Omental fat pad (tissue), 4 donors: ENCODE measurements around the gene WDR17. TPM values are rescaled to one million over a fixed set of nuclear protein-coding genes. Genes with fewer than 3 reads are reported as not detected.

Source experiments
- ATAC-seq: fragments of 150-250 bp; one replicate; pipeline ENCODE4 v1.9.1; 2016; ENCODE audit warnings: mild to moderate bottlenecking, moderate library complexity; ENCODE audit not compliant: low FRiP score
- DNase-seq: peaks from one replicate; pipeline ENCODE4 v3.0.0-alpha.2; 2019; ENCODE audit warnings: low spot score
- total RNA-seq, 4 donors: library from RNA; depleted of rRNA; stranded (reverse); fragments of >200 nt; gene quantifications; one replicate each; pipeline ENCODE4 v1.1.0, GENCODE V29; 2016
- TF ChIP-seq, protein P1 (sequence below), 3 donors: fragments of 450-650 bp; IDR thresholded peaks; one replicate each; pipeline ENCODE4 v1.5.1; 2016 to 2017; ENCODE audit warnings: antibody characterized with exemption in 3 of 3, mild to moderate bottlenecking in 3 of 3, moderate library complexity in 2 of 3

WDR17 gene
- total RNA-seq, 4 donors from 2014 or later = 0.84 to 3.6 (median 3.3) TPM

DNA sequence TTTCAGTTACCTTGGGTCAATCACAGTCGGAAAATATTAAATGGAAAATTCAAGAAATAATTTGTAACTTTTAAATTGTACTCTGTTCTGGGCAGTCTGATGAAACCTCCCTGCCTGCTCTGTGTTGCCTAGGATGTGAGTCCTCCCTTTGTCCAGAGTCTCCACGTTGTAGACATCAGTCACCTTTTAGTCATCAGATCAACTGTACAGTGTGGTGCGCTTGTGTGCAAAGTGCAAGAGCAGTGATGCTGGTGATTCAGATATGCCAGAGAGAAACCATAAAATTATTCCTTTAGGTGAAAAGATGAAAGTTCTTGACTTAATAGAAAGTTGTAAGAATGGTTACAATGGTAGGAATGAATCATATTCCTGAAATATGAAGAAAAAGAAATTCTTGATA, 128.3 kb downstream of the WDR17 start:
- ATAC-seq (no peak), DNase-seq (no peak)
- TF ChIP-seq, protein P1, sequence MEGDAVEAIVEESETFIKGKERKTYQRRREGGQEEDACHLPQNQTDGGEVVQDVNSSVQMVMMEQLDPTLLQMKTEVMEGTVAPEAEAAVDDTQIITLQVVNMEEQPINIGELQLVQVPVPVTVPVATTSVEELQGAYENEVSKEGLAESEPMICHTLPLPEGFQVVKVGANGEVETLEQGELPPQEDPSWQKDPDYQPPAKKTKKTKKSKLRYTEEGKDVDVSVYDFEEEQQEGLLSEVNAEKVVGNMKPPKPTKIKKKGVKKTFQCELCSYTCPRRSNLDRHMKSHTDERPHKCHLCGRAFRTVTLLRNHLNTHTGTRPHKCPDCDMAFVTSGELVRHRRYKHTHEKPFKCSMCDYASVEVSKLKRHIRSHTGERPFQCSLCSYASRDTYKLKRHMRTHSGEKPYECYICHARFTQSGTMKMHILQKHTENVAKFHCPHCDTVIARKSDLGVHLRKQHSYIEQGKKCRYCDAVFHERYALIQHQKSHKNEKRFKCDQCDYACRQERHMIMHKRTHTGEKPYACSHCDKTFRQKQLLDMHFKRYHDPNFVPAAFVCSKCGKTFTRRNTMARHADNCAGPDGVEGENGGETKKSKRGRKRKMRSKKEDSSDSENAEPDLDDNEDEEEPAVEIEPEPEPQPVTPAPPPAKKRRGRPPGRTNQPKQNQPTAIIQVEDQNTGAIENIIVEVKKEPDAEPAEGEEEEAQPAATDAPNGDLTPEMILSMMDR (IDR thresholded peaks at IDR 0.05) = no peak

DNA sequence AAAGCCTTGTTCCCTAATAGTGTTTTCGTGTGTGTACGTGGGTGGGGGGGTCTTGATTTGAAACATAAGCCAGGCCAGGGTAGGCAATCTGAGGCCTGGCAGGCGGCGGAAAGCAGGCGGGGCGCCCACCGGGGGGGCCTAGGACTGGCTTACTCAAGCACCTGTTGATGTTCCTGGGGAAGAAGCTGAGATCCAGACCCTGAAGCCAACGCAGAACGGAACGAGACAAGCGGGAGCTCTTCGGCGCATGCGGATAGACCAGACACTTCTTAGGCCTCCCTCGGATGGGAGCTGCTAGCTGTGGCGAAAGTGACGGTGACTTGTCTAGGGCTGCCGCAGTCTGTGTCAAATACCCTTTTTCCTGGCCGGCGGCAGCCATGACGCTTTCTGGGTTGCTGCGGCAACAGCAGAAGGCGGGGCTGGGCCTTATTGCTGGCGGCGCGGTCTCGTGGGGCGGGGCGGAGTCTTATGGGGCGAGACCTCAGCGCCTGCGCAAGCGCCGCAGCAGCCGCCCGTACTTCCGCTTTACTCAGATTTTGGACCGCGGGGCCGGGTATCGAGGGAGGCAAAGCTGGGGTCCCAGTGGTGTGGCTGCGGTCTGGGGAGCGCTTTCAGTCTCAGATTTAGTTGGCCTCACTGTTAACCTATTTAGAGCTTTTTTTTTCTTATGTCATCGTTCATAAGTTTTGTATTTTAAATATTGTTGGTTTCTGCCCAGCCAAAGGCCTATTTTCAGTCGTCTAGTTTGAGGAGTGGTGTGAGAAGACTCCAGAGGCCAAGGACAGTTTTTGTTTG, 129.7 kb downstream of the WDR17 start, which contains the start of gene SPATA4:
Gene SPATA4 (minus strand): TSS at position 402 of the 795 bp plus-strand sequence. CDS start 23 bp downstream, at position 379.
- TF ChIP-seq, protein P1 (IDR thresholded peaks at IDR 0.05) = no peak
- ATAC-seq (peak; percentile 99), DNase-seq (peak; percentile 80)

DNA sequence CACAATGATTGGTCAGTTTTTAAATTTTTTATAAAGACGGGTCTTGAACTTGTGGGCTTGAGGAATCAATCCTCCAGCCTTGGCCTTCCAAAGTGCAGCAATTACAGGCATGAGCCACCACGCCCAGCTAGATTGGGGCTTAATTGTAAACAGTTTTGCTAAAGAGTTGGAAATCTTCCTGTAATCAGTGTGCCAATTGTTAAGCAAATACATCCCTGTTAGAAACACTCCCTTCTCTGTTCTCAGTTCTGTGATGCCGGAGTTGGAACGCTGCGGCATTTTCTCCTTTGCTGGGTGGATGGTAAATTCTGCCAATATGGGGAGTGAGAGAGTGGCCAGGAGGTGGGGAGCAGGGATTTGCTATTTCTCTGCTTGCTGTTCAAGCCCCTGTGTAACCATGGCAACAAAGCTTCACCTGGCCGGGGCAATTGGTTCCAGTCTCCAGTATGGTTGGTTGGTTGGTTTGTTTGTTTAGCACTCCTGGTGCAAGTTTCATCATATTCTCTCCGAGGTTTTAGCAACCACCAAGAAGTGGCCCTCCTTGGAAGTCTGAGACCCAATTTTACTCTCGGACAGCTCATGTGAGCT, 132.8 kb downstream of the WDR17 start:
- ATAC-seq (no peak), DNase-seq (no peak)
- TF ChIP-seq, protein P1 (IDR thresholded peaks at IDR 0.05) = no peak

DNA sequence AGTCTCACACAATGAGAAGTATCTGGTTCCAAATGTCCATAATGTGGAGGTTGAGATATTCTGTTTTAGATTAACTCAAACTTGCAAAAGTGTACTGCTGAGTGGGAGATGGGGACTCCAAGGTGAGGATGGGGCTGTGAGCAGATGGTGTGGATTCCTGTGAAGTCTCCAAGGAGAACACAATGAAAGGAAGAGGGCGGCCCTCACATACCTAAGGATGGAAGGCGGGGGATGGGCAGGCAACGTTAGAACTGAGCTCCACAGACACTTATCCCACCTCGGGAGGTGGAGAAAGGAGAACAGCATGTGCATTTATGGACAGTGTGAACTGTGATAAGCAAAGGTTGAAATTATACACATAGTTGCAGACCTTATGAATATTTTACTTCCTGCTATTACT, 139.7 kb downstream of the WDR17 start:
- DNase-seq (no peak), ATAC-seq (no peak)
- TF ChIP-seq, protein P1 (IDR thresholded peaks at IDR 0.05) = no peak

DNA sequence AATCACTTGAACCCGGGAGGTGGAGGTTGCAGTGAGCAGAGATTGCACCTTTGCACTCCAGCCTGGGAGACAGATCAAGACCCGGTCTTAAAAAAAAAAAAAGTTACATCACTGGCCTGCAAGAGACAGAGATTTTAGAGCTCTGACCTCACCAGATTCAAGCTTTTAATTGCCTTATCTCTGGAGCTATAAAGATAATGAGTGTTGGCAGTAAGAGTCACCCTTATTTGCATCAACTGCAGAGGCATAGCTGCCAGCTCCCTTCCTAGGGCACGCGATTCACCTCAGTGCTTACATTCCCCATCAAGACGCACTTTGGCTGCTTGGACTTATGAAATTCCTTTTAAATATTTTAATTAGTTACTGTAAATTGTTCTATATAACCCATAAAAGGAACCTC, 142.2 kb downstream of the WDR17 start:
- TF ChIP-seq, protein P1 (IDR thresholded peaks at IDR 0.05) = no peak
- ATAC-seq = no peak
- no peak for DNase-seq

DNA sequence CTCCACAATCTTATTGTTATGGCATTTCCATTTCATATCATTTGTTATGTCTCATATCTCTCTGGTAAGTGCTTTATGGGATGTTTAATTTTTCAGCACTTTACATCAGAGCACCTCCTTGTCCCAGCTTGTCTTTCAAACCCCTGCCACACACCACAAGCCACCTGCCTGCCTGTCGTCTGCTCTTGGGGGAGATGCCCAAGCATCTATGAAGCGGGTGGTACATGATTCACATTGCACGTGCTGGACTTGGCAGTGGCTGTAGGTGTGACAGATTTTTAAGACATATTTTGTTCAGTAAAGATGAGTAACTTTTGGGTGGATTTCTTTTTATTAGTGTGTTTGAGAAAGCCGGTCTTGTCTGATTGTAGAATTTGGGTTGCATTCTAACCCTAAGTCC, 143.9 kb downstream of the WDR17 start:
- ATAC-seq (no peak), DNase-seq (no peak)
- TF ChIP-seq, protein P1 (IDR thresholded peaks at IDR 0.05) = no peak

DNA sequence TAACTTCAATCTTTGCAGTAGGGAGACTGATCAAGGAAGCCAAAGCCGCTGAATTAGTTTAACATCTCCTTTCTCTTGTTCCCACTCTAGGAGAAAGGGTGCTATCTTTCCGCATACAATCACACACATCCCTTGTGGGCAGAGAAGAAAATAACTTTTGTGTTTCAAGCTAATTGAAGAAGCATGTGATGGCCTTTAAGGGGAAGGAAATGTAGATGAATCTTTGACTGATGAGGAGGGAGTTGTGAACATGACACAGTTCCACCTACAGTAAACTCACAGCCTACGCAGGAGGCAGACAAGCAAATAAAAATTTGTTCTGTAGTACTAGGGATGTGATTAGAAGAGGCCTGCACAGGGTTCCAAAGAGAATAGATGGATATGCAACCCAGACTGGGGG, 144.5 kb downstream of the WDR17 start:
- TF ChIP-seq, protein P1 (IDR thresholded peaks at IDR 0.05) = no peak
- no peak for ATAC-seq
- DNase-seq = no peak
